BLaER1 (cell line): ENCODE data around the gene MAP2K6.

Experiments used
- H3K27ac ChIP-seq: shearing (Covaris generic); formaldehyde crosslinking; 2 replicates; pipeline ENCODE4 v1.8.1; 2022
- H3K27me3 ChIP-seq: shearing (Covaris generic); formaldehyde crosslinking; 2 replicates; pipeline ENCODE4 v1.8.1; 2022
- H3K36me3 ChIP-seq: shearing (Covaris generic); formaldehyde crosslinking; 2 replicates; pipeline ENCODE4 v1.8.1; 2022
- H3K4me1 ChIP-seq: shearing (Covaris generic); formaldehyde crosslinking; 2 replicates; pipeline ENCODE4 v1.8.1; 2022
- H3K4me2 ChIP-seq: shearing (Covaris generic); formaldehyde crosslinking; 2 replicates; pipeline ENCODE4 v1.8.1; 2022
- H3K4me3 ChIP-seq: shearing (Covaris generic); formaldehyde crosslinking; 2 replicates; pipeline ENCODE4 v1.8.1; 2022
- H3K9ac ChIP-seq: shearing (Covaris generic); formaldehyde crosslinking; 2 replicates; pipeline ENCODE4 v1.8.1; 2022
- H3K9me3 ChIP-seq: shearing (Covaris generic); formaldehyde crosslinking; 2 replicates; pipeline ENCODE4 v1.8.1; 2022
- H4K20me1 ChIP-seq: shearing (Covaris generic); formaldehyde crosslinking; 2 replicates; pipeline ENCODE4 v1.8.1; 2022
- Cebpa-rat ChIP-seq: shearing (Covaris generic); IDR thresholded peaks from 2 replicates; pipeline ENCODE4 v1.8.1; 2022

MAP2K6 gene

DNA sequence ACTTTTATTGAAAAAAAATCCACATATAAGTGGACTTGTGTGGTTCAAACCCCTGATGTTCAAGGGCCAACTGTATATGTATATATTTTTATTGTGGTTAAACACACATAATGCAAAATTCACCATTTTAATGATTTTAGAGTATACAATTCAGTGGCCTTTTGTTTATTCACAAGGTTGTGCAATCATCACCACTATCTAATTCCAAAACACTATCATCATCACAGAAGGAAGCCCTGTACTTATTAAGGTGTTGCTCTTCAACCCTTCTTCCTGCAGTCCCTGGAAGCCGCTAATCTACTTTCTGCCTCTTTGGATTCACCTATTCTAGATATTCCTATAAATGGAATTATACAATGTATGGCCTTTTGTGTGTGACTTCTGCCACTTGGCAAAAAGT, 23.0 kb downstream of the MAP2K6 start:
- Histone ChIP-seq H3K4me1 (no peaks in the 10 kb centered on the region), H3K27ac (no peak overlapping the region), H3K9ac (no peak overlapping the region), H3K9me3 (peaks cover 10% of the 10 kb centered on the region; the same call in 1 of the 2 replicates), H3K4me3 (no peak overlapping the region), H3K27me3 (no peaks in the 10 kb centered on the region), H3K36me3 (peaks cover 7% of the 10 kb centered on the region; the same call in 1 of the 2 replicates), H4K20me1 (no peaks in the 10 kb centered on the region), H3K4me2 (no peak overlapping the region)
- TF ChIP-seq Cebpa-rat = no peak

DNA sequence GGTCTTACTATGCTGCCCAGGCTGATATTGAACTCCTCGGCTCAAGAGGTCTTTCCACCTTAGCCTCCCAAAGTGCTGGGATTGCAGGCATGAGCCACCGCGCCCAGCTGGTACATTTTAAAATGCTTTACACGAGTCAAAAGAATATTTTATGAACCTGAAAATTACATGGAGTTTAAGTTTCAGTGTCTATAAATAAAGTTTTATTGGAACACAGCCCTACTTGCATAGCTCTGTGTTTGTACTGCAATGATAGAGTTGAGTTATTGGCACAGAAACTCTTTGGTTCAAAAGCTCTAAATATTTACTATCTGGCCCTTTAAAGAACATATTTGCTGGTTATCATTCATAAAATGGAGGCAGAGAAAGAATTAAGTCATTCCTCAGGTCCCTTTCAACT, 24.3 kb downstream of the MAP2K6 start:
- no peaks in the 10 kb centered on the region for H3K36me3 ChIP-seq
- no peaks in the 10 kb centered on the region for H3K27me3 ChIP-seq
- H3K4me2 ChIP-seq = no peak overlapping the region
- H3K4me1 ChIP-seq = no peaks in the 10 kb centered on the region
- no peak overlapping the region for H3K27ac ChIP-seq
- H3K4me3 ChIP-seq = no peak overlapping the region
- H4K20me1 ChIP-seq = no peaks in the 10 kb centered on the region
- no peak overlapping the region for H3K9ac ChIP-seq
- H3K9me3 ChIP-seq = peaks cover 19% of the 10 kb centered on the region
- no peak for TF ChIP-seq Cebpa-rat

DNA sequence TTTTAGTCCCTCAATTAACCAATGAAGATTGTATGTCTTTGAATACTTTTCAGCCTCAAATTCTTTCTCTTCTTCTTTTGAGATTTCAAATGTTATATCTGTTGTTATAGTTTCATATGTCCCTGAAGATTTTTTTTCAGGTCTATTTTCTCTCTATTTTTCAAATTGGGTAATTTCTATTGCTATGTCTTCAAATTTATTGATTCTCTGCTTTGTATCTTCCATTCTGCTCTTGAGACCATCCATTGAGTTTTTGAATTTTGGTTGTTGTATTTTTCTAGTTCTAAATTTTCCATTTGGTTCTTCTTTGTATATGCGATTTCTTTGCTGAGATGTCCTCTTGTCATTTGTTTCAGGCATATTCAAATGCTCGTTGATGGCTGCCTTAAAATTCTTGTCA, 26.7 kb downstream of the MAP2K6 start:
- no peaks in the 10 kb centered on the region for H3K36me3 ChIP-seq
- H3K4me2 ChIP-seq = no peak overlapping the region
- no peaks in the 10 kb centered on the region for H4K20me1 ChIP-seq
- peaks cover 14% of the 10 kb centered on the region for H3K4me1 ChIP-seq
- H3K27me3 ChIP-seq = no peaks in the 10 kb centered on the region
- H3K9me3 ChIP-seq = peaks cover 19% of the 10 kb centered on the region
- no peak overlapping the region for H3K9ac ChIP-seq
- no peak for TF ChIP-seq Cebpa-rat
- no peak overlapping the region for H3K4me3 ChIP-seq
- H3K27ac ChIP-seq = no peak overlapping the region

DNA sequence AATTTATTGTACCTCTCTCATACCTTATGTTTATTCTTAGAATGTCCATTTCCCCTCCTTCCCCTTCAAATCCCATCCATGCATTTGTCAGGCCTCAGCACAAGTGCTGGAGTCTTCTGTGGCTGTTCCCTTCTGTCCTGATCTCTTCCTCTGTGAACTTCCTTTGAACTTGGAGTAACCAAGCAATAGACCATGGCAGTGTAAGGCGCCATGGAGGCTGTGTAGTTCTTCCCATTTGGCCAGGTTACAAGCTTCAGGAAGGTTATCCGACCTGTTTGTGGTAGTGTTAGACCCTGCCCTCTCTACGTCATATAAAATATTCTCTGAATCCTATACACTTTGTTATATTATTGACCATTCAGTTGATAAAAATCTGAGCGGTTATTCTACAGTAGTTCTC, 28.6 kb downstream of the MAP2K6 start:
- peaks cover 14% of the 10 kb centered on the region for H3K4me1 ChIP-seq
- H3K27ac ChIP-seq = no peak overlapping the region
- H3K9me3 ChIP-seq = peaks cover 22% of the 10 kb centered on the region
- TF ChIP-seq Cebpa-rat = no peak
- no peak overlapping the region for H3K4me2 ChIP-seq
- no peaks in the 10 kb centered on the region for H3K27me3 ChIP-seq
- no peaks in the 10 kb centered on the region for H4K20me1 ChIP-seq
- no peaks in the 10 kb centered on the region for H3K36me3 ChIP-seq
- no peak overlapping the region for H3K9ac ChIP-seq
- H3K4me3 ChIP-seq = no peak overlapping the region

DNA sequence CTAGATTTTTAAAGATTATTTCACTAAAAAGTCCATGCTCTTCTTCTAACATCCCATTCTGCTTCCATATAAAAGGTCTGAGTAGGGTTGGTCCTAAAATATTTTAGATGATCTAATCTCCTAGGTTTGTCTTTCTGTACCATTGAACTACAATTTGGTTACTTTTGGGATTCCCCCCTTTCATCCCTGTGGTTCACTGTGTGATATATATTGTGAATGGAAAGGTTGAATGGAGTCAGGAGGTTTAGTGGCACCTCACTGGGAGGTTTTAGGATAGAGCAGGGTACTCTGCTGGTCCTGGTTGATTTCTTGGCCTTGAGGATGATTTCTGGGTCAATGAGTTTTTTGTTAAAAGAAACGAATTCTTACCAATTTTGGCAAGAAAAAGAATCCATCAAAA, 29.5 kb downstream of the MAP2K6 start:
- Histone ChIP-seq H3K36me3 (no peaks in the 10 kb centered on the region), H4K20me1 (no peaks in the 10 kb centered on the region), H3K4me1 (peaks cover 22% of the 10 kb centered on the region), H3K4me2 (no peak overlapping the region), H3K27ac (no peak overlapping the region), H3K9me3 (peaks cover 22% of the 10 kb centered on the region), H3K4me3 (no peak overlapping the region), H3K9ac (no peak overlapping the region), H3K27me3 (no peaks in the 10 kb centered on the region)
- no peak for TF ChIP-seq Cebpa-rat

GRCh38 chr17:69445132-69445531, 30.6 kb downstream of the MAP2K6 start:
- Histone ChIP-seq H3K27ac (no peak overlapping the region; the same call in 1 of the 2 replicates), H3K36me3 (no peaks in the 10 kb centered on the region), H3K9ac (no peak overlapping the region), H4K20me1 (no peaks in the 10 kb centered on the region), H3K4me1 (peaks cover 22% of the 10 kb centered on the region), H3K4me3 (no peak overlapping the region), H3K4me2 (peak overlapping the region; percentile 47), H3K27me3 (no peaks in the 10 kb centered on the region), H3K9me3 (peaks cover 18% of the 10 kb centered on the region)
- no peak for TF ChIP-seq Cebpa-rat

DNA sequence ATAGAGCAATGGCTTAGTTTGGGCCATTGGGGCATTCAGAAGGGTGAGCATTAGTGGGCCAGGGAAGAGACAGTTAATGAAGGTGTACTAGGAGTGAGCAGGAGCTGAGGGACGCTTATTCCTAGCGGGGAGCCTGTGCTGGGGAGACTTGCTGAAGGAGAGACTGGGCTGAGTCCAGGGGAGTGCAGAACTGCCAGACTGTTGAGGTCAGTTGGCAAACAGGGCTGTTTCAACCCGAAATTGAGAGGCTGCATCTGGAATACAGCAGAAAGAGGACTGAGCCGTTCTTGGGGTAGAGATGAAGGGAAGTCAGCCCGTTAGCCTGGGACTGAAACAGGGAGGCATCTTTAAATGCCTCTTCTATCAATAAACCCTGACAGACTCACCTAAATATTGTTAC, 33.2 kb downstream of the MAP2K6 start:
- Histone ChIP-seq H3K4me2 (no peak overlapping the region), H3K27me3 (no peaks in the 10 kb centered on the region), H3K36me3 (no peaks in the 10 kb centered on the region), H3K27ac (no peak overlapping the region), H3K9me3 (peaks cover 12% of the 10 kb centered on the region; the same call in 1 of the 2 replicates), H3K4me1 (peaks cover 44% of the 10 kb centered on the region), H3K9ac (no peak overlapping the region), H3K4me3 (no peak overlapping the region), H4K20me1 (no peaks in the 10 kb centered on the region)
- no peak for TF ChIP-seq Cebpa-rat

DNA sequence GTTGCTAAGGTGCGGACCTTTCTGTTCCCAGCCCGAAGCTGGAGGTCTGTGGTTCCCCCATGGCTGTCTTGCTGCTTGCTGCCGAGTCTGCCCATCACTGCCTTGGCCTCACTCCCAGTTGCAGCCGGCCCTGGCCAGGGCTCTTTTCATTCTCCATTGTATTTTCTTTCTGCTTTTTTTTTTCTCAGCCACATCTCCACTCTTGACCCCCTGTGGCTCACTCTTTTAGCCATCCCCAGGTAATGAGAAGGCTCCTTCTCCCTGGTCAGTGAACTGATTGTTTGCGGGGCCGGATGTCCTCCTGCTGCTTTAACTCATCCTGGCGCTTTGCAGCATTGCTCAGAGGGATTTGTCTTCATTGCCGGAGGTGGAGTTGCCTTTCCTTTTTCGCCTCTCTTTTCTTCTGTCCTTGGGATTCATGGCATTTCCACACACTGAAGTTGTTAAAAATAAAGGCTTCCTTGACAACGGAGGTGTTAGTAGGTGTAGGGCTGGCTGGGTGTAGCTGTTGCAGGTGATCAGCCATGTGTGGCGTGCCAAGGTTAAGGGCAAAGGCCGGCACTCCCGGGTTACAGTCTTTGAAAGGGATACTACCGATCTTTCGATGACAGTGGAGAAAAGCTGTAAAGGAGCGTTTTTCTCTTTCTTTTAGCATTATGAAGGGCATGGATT, 34.1 kb downstream of the MAP2K6 start:
- peaks cover 53% of the 10 kb centered on the region for H3K4me1 ChIP-seq
- peak overlapping the region; percentile 33; the same call in 1 of the 2 replicates for H3K4me2 ChIP-seq
- H3K4me3 ChIP-seq = no peak overlapping the region
- H4K20me1 ChIP-seq = no peaks in the 10 kb centered on the region
- TF ChIP-seq Cebpa-rat = no peak
- no peak overlapping the region for H3K9ac ChIP-seq
- no peaks in the 10 kb centered on the region for H3K27me3 ChIP-seq
- H3K27ac ChIP-seq = no peak overlapping the region
- peaks cover 5% of the 10 kb centered on the region; the same call in 1 of the 2 replicates for H3K9me3 ChIP-seq
- no peaks in the 10 kb centered on the region for H3K36me3 ChIP-seq

DNA sequence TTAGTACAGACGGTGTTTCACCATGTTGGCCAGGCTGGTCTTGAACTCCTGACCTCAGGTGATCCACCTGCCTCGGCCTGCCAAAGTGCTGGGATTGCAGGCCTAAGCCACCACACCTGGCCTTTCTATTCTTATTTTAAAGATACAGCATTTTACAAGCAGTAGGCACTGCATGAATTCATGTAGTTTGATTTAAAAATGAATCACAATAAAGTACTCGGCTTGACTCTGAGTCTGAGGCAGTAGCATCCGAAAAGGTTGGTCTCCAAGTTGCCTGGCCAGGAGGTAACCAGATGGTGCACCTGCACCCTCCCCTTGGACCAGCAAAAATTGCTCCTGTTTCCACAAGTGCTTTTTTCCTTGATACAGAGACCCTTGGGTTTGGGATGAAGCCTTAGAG, 35.6 kb downstream of the MAP2K6 start:
- H3K9me3 ChIP-seq = peaks cover 3% of the 10 kb centered on the region; the same call in 1 of the 2 replicates
- no peak for TF ChIP-seq Cebpa-rat
- H3K4me1 ChIP-seq = peaks cover 63% of the 10 kb centered on the region
- no peak overlapping the region for H3K4me2 ChIP-seq
- no peak overlapping the region for H3K4me3 ChIP-seq
- no peak overlapping the region for H3K27ac ChIP-seq
- H4K20me1 ChIP-seq = no peaks in the 10 kb centered on the region
- no peaks in the 10 kb centered on the region for H3K36me3 ChIP-seq
- H3K27me3 ChIP-seq = no peaks in the 10 kb centered on the region
- H3K9ac ChIP-seq = no peak overlapping the region

DNA sequence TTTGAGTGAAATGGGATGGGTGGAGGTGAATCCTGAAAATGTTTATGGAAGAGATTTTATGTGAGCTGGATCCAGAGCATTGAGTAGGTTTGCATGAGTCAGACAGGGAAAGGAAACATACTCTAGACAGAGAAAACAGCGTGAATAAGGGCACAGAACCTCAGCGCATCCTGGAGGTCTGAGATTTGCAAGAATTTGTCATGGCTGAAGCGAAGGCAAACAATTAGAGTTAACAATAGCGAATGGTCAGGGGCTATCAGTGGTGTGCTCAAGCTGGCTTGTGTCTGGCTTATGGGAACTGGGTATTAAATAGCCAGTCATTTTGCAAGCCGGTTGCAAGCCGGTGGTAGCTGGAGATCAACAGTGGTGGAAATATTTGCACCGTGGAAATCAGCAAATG, 36.4 kb downstream of the MAP2K6 start:
- TF ChIP-seq Cebpa-rat = no peak
- peak overlapping the region; percentile 73 for H3K4me2 ChIP-seq
- H3K4me1 ChIP-seq = peaks cover 63% of the 10 kb centered on the region
- H3K4me3 ChIP-seq = no peak overlapping the region
- no peaks in the 10 kb centered on the region for H4K20me1 ChIP-seq
- peaks cover 3% of the 10 kb centered on the region; the same call in 1 of the 2 replicates for H3K9me3 ChIP-seq
- H3K36me3 ChIP-seq = no peaks in the 10 kb centered on the region
- H3K27ac ChIP-seq = peak overlapping the region; percentile 56; the same call in 1 of the 2 replicates
- peak overlapping the region; percentile 40; the same call in 1 of the 2 replicates for H3K9ac ChIP-seq
- no peaks in the 10 kb centered on the region for H3K27me3 ChIP-seq
